Uterus (tissue), 4 donors: Measurements from ENCODE around the gene PACS1. TPM values are rescaled to one million over a fixed set of nuclear protein-coding genes. Genes with fewer than 3 reads are reported as not detected.
"Not testable (repeated sequence)": the region's sequence is repeated elsewhere in the genome, so short reads cannot be mapped to it uniquely, and the experiment has no call there.

ENCODE experiments used
- DNase-seq, 2 donors: peaks; one replicate each; pipeline ENCODE4 v3.0.0-alpha.2; 2019 to 2020
- H3K27ac ChIP-seq, 2 donors: fragments of 200-600 bp; sonication (generic); 1 replicate in 1 of 2; 2 replicates in 1 of 2; pipeline ENCODE4 v1.5.1; 2016 to 2018
- H3K27me3 ChIP-seq, 2 donors: fragments of 200-600 bp; sonication (generic); one replicate each; pipeline ENCODE4 v1.5.1; 2018 to 2019; ENCODE audit warnings: control low read depth in 1 of 2
- H3K36me3 ChIP-seq, 2 donors: fragments of 200-600 bp; sonication (generic); one replicate each; pipeline ENCODE4 v1.5.1; 2019; ENCODE audit warnings: control low read depth in 1 of 2
- H3K4me1 ChIP-seq, 2 donors: fragments of 200-600 bp; sonication (generic); one replicate each; pipeline ENCODE4 v1.5.1; 2018 to 2019; ENCODE audit warnings: control low read depth in 1 of 2
- H3K4me3 ChIP-seq, 2 donors: fragments of 200-600 bp; sonication (generic); 1 replicate in 1 of 2; 2 replicates in 1 of 2; pipeline ENCODE4 v1.5.1; 2018 to 2019; ENCODE audit warnings: mild to moderate bottlenecking in 1 of 2
- H3K9me3 ChIP-seq, 2 donors: fragments of 200-600 bp; sonication (generic); one replicate each; pipeline ENCODE4 v1.5.1; 2019; ENCODE audit warnings: control low read depth in 1 of 2
- POLR2A ChIP-seq, 2 donors: fragments of 450-650 bp; IDR thresholded peaks; one replicate each; pipeline ENCODE4 v1.6.1; 2016; ENCODE audit warnings: antibody characterized with exemption in 2 of 2, mild to moderate bottlenecking in 1 of 2, moderate library complexity in 1 of 2
- intact Hi-C: fragments of 100-400 bp; cut with DNase I; formaldehyde crosslinking; loops from one replicate; pipeline ENCODE4 v1.15.1; 2023; ENCODE audit warnings: low total_unique reads
- total RNA-seq, 4 donors: library from RNA; depleted of rRNA in 3 of 4; stranded (reverse); fragments of >200 nt in 3 of 4; gene quantifications; one replicate each; pipeline versions ENCODE4 v1.1.0 to v1.2.4, GENCODE V29; 2014 to 2023
- TF ChIP-seq, protein P1 (sequence below), 4 experiments: fragments of 200-600 bp in 2 of 4; fragments of 450-650 bp in 2 of 4; sonication (generic) in 2 of 4; IDR thresholded peaks; one replicate each; pipeline ENCODE4 v1.5.1; 2016 to 2019; ENCODE audit warnings: antibody characterized with exemption in 4 of 4, mild to moderate bottlenecking in 2 of 4, moderate library complexity in 1 of 4
- donor health status: DM: yes; HTN: yes; CAD: no.

PACS1 gene
- total RNA-seq, 4 donors from 2014 or later, result 2.9 to 79.2 (median 57.2) TPM

DNA sequence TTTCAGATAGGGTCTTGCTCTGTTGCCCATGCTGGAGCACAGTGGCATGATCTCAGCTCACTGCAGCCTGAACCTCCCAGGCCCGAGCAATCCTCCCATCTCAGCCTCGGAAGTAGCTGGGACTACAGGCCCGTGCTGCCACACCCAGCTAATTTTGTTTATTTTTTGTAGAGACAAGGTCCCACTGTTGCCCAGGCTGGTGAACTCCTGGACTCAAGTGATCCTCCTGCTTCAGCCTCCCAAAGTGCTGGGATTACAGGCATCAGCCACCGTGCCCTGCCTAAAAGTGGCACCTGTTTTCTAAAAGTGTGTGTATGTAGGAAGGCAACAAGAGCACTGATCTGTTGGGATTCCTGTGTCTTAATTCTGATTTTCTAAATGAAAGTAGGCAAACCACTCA lies 20.2 kb downstream of the PACS1 start:
- Histone ChIP-seq H3K4me1 (no peaks in the 10 kb centered on the region), H3K4me3 (no peak overlapping the region), H3K27me3 (no peaks in the 10 kb centered on the region), H3K9me3 (no peaks in the 10 kb centered on the region), H3K27ac (no peak overlapping the region), H3K36me3 (no peaks in the 10 kb centered on the region)
- no peak for TF ChIP-seq POLR2A (IDR thresholded peaks at IDR 0.05)
- TF ChIP-seq, protein P1, sequence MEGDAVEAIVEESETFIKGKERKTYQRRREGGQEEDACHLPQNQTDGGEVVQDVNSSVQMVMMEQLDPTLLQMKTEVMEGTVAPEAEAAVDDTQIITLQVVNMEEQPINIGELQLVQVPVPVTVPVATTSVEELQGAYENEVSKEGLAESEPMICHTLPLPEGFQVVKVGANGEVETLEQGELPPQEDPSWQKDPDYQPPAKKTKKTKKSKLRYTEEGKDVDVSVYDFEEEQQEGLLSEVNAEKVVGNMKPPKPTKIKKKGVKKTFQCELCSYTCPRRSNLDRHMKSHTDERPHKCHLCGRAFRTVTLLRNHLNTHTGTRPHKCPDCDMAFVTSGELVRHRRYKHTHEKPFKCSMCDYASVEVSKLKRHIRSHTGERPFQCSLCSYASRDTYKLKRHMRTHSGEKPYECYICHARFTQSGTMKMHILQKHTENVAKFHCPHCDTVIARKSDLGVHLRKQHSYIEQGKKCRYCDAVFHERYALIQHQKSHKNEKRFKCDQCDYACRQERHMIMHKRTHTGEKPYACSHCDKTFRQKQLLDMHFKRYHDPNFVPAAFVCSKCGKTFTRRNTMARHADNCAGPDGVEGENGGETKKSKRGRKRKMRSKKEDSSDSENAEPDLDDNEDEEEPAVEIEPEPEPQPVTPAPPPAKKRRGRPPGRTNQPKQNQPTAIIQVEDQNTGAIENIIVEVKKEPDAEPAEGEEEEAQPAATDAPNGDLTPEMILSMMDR (IDR thresholded peaks at IDR 0.05), result no peak
- no peak for DNase-seq
- intact Hi-C loops, result no loop called here

DNA sequence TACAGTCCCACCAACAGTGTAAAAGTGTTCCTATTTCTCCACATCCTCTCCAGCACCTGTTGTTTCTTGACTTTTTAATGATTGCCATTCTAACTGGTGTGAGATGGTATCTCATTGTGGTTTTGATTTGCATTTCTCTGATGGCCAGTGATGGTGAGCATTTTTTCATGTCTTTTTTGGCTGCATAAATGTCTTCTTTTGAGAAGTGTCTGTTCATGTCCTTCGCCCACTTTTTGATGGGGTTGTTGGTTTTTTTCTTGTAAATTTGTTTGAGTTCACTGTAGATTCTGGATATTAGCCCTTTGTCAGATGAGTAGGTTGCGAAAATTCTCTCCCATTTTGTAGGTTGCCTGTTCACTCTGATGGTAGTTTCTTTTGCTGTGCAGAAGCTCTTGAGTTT lies 22.1 kb downstream of the PACS1 start:
- H3K36me3 ChIP-seq, H3K4me3 ChIP-seq, H3K27ac ChIP-seq, DNase-seq, H3K4me1 ChIP-seq, intact Hi-C loops, H3K27me3 ChIP-seq, H3K9me3 ChIP-seq: not testable (repeated sequence)

DNA sequence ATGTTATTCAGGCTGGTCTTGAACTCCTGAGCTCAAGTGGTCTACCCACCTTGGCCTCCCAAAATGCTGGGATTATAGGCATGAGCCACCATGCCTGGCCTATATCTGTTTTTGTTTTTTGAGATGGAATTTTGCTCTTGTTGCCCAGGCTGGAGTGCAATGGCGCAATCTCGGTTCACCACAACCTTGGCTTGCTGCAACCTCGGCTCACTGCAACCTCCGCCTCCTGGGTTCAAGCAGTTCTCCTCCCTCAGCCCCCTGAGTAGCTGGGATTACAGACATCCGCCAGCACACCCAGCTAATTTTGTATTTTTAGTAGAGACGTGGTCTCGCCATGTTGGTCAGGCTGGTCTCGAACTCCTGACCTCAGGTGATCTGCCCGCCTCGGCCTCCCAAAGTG lies 29.7 kb downstream of the PACS1 start:
- H3K4me3 ChIP-seq, H3K27me3 ChIP-seq, H3K4me1 ChIP-seq, H3K36me3 ChIP-seq, DNase-seq, intact Hi-C loops, H3K27ac ChIP-seq, H3K9me3 ChIP-seq: not testable (repeated sequence)

DNA sequence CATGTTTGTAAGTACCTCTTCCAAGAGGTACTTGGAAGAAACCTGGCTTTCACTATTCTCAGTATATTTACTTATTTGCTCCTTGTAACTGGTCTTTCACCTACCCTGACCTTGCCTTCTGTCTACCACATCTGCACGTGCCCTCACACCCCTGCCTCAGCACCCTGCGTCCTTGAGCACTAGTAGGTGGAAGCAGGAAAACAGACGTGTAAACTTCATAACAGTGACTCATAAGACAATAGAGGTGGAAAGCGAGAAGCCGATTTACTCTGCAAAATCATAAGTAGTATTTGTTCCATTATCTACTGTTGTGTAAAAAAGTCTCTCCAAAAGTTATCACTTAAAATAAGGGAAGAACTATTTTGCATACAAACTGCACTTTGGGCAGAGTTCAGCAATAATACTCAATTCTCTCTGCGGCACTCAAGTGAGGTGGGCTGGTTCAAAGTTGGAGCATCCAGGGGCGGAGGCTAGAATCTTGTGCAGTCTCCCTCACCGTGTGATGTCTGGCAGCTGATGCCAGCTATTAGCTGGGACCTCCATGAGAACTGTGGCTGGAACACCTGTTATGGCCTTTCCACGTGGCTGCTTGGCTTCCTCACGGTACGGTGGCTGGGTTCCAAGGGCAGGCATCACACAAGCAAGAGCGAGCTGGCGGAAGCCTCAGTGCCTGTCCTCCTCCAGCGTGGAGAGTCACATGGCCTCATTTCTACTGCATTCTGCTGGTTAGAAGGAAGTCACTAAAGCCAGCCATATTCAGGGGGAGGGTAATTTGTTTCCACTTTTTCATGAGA lies 30.4 kb downstream of the PACS1 start:
- Histone ChIP-seq H3K4me3 (no peak overlapping the region), H3K9me3 (no peaks in the 10 kb centered on the region), H3K36me3 (no peaks in the 10 kb centered on the region), H3K27ac (no peak overlapping the region), H3K27me3 (no peaks in the 10 kb centered on the region), H3K4me1 (no peaks in the 10 kb centered on the region)
- intact Hi-C loops, result no loop called here
- TF ChIP-seq, protein P1 (IDR thresholded peaks at IDR 0.05), result no peak
- no peak for TF ChIP-seq POLR2A (IDR thresholded peaks at IDR 0.05)
- DNase-seq, result peak; percentile 35 to 37

DNA sequence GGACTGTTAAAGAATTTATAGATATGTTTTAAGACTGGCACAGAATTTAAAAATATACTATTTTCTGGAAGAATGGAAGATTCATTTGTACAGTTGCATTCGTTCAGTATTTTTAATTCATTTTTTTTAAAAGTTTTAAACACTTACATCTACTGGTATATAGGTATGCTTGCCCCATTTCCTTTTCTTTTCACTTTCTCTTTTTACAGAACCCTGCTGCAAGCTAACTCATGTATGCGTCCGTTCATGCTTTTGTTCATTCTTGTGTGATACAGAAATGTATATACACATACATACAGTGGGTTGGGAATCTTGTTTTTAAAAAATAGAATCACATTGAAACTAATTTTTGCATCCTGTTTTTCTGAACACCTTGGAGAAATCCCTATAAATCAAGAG lies 31.0 kb downstream of the PACS1 start:
- Histone ChIP-seq H3K9me3 (no peaks in the 10 kb centered on the region), H3K4me1 (no peaks in the 10 kb centered on the region), H3K27ac (no peak overlapping the region), H3K4me3 (no peak overlapping the region), H3K36me3 (no peaks in the 10 kb centered on the region), H3K27me3 (no peaks in the 10 kb centered on the region)
- TF ChIP-seq, protein P1 (IDR thresholded peaks at IDR 0.05), result no peak
- TF ChIP-seq POLR2A (IDR thresholded peaks at IDR 0.05), result no peak
- DNase-seq, result no peak
- intact Hi-C loops, result no loop called here

DNA sequence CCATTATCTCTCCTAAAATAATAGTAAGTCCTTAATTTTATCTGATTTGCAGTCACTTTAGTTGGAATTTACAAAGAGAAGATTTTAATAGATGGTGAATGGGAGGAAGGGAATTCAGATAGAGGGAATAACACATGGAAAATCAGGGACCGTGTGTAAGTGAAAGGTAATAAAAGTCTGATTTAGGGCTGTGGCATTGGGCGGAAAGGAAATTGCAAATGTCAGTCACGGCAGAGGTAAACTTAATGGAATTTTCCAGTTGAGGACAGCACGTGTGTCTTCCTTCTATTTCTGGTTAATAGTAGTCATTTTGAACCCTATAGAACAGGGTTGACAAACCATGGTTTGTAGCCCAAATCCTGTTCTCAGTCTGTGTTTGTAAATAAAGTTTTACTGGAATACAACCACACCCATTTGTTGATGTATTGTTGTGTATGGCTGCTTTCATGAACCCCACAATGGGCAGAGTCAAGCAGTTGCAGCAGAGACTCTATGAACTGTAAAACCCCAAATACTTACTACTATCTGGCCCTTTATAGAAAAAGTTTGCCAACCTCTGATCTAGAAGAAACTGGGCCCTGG lies 34.1 kb downstream of the PACS1 start:
- DNase-seq, result no peak
- no peaks in the 10 kb centered on the region for H3K4me1 ChIP-seq
- no peak overlapping the region for H3K27ac ChIP-seq
- TF ChIP-seq POLR2A (IDR thresholded peaks at IDR 0.05), result no peak
- TF ChIP-seq, protein P1 (IDR thresholded peaks at IDR 0.05), result no peak
- H3K4me3 ChIP-seq, result no peak overlapping the region
- no peaks in the 10 kb centered on the region for H3K27me3 ChIP-seq
- no peaks in the 10 kb centered on the region for H3K9me3 ChIP-seq
- no peaks in the 10 kb centered on the region for H3K36me3 ChIP-seq
- intact Hi-C loops, result no loop called here
